Adrenal gland (tissue), 5 donors: Measurements from ENCODE around the gene PITRM1.

Experiments
- POLR2A ChIP-seq, 2 donors: fragments of 450-650 bp; IDR thresholded peaks; one replicate each; pipeline ENCODE4 v1.6.1; 2017; ENCODE audit warnings: antibody characterized with exemption in 2 of 2, mild to moderate bottlenecking in 2 of 2, moderate library complexity in 1 of 2
- TF ChIP-seq, protein P1 (sequence below), 6 experiments: fragments of 450-650 bp in 4 of 6; fragments of 200-600 bp in 2 of 6; sonication (generic) in 1 of 6; IDR thresholded peaks; 1 replicate in 5 of 6; 2 replicates in 1 of 6; pipeline versions ENCODE4 v1.5.1 to v1.8.0; 2016 to 2021; ENCODE audit warnings: antibody characterized with exemption in 6 of 6, mild to moderate bottlenecking in 2 of 6, moderate library complexity in 1 of 6
- donor health status: DM: no; HTN: no; CAD: no.

DNA sequence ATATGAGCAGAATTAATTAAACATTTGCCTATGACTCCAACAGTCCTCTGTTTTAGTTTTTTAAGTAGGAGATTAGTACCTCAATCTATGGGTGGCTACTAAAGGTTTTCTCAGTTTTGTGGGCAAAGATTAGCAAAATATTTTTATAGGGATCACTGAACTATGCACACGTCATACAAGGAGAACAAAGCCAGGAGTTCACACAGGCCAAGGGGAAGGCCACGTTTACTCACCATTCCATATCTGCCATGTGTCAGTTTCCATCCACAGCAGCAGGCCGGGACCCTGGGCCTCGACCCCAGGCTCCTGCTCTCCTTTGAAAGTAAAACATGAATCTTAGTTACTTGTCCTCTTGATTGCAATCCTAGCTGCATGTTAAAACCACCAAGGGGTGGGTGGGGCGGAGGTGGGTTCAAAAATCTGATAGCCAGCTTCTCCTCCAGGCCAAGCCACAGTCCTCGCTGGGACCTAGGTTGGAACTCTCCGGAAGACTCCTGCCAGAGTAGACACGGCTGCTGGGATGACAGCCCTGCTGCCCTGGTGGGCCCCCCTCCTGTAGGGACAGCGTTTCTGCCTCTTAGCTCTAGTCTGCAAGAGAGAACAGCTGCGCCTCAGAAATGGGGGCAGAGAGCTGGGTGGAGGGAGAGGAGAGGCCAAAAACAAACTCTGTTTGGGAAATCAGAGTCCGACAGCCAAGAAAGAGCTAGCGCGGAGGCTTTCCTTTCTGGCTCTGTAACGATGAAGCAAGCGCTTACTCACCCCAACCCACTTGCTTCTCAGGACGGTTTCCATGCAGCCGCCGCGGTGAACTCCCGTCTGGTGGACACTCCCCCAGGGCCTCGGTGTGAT lies 35.6 kb downstream of the PITRM1 start:
- TF ChIP-seq, protein P1, sequence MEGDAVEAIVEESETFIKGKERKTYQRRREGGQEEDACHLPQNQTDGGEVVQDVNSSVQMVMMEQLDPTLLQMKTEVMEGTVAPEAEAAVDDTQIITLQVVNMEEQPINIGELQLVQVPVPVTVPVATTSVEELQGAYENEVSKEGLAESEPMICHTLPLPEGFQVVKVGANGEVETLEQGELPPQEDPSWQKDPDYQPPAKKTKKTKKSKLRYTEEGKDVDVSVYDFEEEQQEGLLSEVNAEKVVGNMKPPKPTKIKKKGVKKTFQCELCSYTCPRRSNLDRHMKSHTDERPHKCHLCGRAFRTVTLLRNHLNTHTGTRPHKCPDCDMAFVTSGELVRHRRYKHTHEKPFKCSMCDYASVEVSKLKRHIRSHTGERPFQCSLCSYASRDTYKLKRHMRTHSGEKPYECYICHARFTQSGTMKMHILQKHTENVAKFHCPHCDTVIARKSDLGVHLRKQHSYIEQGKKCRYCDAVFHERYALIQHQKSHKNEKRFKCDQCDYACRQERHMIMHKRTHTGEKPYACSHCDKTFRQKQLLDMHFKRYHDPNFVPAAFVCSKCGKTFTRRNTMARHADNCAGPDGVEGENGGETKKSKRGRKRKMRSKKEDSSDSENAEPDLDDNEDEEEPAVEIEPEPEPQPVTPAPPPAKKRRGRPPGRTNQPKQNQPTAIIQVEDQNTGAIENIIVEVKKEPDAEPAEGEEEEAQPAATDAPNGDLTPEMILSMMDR (IDR thresholded peaks at IDR 0.05): no peak
- TF ChIP-seq POLR2A (IDR thresholded peaks at IDR 0.05): no peak
